Breast epithelium (tissue), 4 donors: ENCODE measurements around the gene MYO1F. TPM values are rescaled to one million over a fixed set of nuclear protein-coding genes. Genes with fewer than 3 reads are reported as not detected.
A peak's percentile ranks its signal among the peaks of the same experiment; 100 is the strongest.
"Not testable (repeated sequence)": the region's sequence is repeated elsewhere in the genome, so short reads cannot be mapped to it uniquely, and the experiment has no call there.

Source experiments
- DNase-seq, 2 donors: peaks; one replicate each; pipeline ENCODE4 v3.0.0-alpha.2; 2019; ENCODE audit warnings: low spot score in 2 of 2
- H3K27ac ChIP-seq, 2 donors: fragments of 200-600 bp; sonication (generic) in 1 of 2; one replicate each; pipeline ENCODE4 v1.5.1; 2016 to 2019; ENCODE audit warnings: mild to moderate bottlenecking in 1 of 2
- H3K27me3 ChIP-seq, 2 donors: fragments of 200-600 bp; sonication (generic) in 1 of 2; one replicate each; pipeline versions ENCODE4 v1.5.1 to v1.6.0; 2017 to 2019; ENCODE audit warnings: control low read depth in 1 of 2, mild to moderate bottlenecking in 1 of 2
- H3K36me3 ChIP-seq: fragments of 200-600 bp; one replicate; pipeline ENCODE4 v1.5.1; 2019
- H3K4me1 ChIP-seq, 2 donors: fragments of 200-600 bp; sonication (generic); one replicate each; pipeline ENCODE4 v1.5.1; 2016 to 2019; ENCODE audit warnings: control low read depth in 1 of 2
- H3K4me3 ChIP-seq, 3 donors: fragments of 200-600 bp; sonication (generic); 1 replicate in 2 of 3; 2 replicates in 1 of 3; pipeline ENCODE4 v1.5.1; 2016 to 2019; ENCODE audit warnings: mild to moderate bottlenecking in 3 of 3, moderate library complexity in 2 of 3
- H3K9me3 ChIP-seq, 2 donors: fragments of 200-600 bp; sonication (generic) in 1 of 2; one replicate each; pipeline ENCODE4 v1.5.1; 2016 to 2019; ENCODE audit warnings: control low read depth in 1 of 2
- POLR2A ChIP-seq: fragments of 450-650 bp; IDR thresholded peaks from one replicate; pipeline ENCODE4 v1.6.1; 2016; ENCODE audit warnings: antibody characterized with exemption, mild to moderate bottlenecking, moderate library complexity
- POLR2AphosphoS5 ChIP-seq, 3 donors: sonication (generic); formaldehyde crosslinking; IDR thresholded peaks; one replicate each; pipeline ENCODE4 v1.6.1; 2017; ENCODE audit warnings: antibody characterized with exemption in 3 of 3
- intact Hi-C: fragments of 100-400 bp; cut with DNase I; formaldehyde crosslinking; loops from one replicate; pipeline ENCODE4 v1.15.1; 2023; ENCODE audit warnings: low total_unique reads
- total RNA-seq, 3 donors: library from RNA; depleted of rRNA; stranded (reverse); fragments of >200 nt; gene quantifications; one replicate each; pipeline ENCODE4 v1.1.0, GENCODE V29; 2016
- TF ChIP-seq, protein P1 (sequence below), 3 donors: fragments of 450-650 bp; IDR thresholded peaks; one replicate each; pipeline ENCODE4 v1.5.1; 2016 to 2017; ENCODE audit warnings: antibody characterized with exemption in 3 of 3, mild to moderate bottlenecking in 3 of 3, moderate library complexity in 3 of 3

The MYO1F gene
- total RNA-seq, 3 donors from 2014 or later, result 8.5 to 31.0 (median 11.3) TPM

DNA sequence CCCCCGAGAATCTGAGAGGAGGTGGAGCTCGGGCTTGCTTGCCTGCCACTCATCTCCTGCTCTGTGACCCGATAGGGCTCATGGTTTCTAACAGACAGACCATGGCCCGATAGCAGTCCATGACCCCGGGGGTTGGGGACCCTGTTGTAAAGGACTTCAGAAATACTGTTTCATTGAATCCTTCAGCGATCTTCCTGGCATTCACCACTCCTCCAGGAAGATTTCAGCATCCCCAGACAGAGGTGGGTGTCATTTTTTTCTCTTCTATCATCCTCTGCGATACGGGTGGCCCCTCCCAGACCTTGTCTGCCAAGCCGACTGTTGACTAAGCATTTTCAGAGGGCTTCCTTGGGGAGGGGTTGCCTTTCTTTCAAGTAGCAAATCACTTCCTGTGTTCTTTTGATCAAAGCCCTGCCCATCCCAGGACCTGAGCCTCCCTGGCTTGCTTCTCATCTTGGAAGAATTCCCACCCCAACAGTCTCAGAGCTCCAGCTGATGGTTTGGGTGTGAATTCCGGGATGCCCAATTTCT is 1.7 kb downstream of the MYO1F start:
- intact Hi-C loops, result no loop called here
- no peak for DNase-seq
- Histone ChIP-seq H3K9me3 (no peaks in the 10 kb centered on the region), H3K4me3 (peak overlapping the region in 2 of 3 donors; percentile 40), H3K27ac (no peak overlapping the region), H3K36me3 (no peaks in the 10 kb centered on the region), H3K27me3 (peaks cover 0 to 10% of the 10 kb centered on the region in 2 donors), H3K4me1 (no peaks in the 10 kb centered on the region)
- no peak for TF ChIP-seq POLR2A
- TF ChIP-seq POLR2AphosphoS5 (IDR thresholded peaks at IDR 0.05), result no peak
- TF ChIP-seq, protein P1, sequence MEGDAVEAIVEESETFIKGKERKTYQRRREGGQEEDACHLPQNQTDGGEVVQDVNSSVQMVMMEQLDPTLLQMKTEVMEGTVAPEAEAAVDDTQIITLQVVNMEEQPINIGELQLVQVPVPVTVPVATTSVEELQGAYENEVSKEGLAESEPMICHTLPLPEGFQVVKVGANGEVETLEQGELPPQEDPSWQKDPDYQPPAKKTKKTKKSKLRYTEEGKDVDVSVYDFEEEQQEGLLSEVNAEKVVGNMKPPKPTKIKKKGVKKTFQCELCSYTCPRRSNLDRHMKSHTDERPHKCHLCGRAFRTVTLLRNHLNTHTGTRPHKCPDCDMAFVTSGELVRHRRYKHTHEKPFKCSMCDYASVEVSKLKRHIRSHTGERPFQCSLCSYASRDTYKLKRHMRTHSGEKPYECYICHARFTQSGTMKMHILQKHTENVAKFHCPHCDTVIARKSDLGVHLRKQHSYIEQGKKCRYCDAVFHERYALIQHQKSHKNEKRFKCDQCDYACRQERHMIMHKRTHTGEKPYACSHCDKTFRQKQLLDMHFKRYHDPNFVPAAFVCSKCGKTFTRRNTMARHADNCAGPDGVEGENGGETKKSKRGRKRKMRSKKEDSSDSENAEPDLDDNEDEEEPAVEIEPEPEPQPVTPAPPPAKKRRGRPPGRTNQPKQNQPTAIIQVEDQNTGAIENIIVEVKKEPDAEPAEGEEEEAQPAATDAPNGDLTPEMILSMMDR (IDR thresholded peaks at IDR 0.05), result no peak

DNA sequence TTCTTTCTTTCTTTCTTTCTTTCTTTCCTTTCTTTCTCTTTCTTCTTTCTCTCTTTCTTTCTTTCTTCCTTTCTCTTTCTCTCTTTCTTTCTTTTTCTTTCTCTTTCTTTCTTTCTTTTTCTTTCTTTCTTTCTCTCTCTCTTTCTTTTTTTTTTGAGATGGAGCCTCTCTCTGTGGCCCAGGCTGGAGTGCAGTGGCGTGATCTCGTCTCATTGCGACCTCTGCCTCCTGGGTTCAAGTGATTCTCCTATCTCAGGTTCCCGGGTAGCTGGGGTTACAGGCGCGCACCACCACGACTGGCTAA is 2.7 kb downstream of the MYO1F start:
- H3K36me3 ChIP-seq, intact Hi-C loops, H3K4me1 ChIP-seq, H3K4me3 ChIP-seq, H3K9me3 ChIP-seq, DNase-seq, H3K27me3 ChIP-seq, H3K27ac ChIP-seq: not testable (repeated sequence)

DNA sequence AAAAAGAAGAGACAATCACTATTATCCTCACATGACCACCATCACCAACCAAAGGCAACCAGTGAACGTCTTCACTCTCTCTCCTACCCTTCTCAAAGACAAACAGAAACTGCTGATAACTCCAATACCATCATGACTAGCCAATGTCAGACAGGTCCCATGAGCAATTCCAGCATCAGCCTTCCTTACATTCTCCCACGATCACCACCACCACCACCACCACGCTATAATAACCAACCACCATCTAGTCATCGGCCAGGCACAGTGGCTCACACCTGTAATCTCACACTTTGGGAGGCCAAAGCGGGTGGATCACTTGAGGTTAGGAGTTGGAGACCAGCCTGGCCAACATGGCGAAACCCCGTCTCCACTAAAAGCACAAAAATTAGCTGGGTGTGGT is 3.9 kb downstream of the MYO1F start:
- peaks cover 0 to 6% of the 10 kb centered on the region in 2 donors for H3K27me3 ChIP-seq
- intact Hi-C loops, result no loop called here
- DNase-seq, result no peak
- no peak overlapping the region for H3K27ac ChIP-seq
- TF ChIP-seq POLR2A, result no peak
- TF ChIP-seq, protein P1 (IDR thresholded peaks at IDR 0.05), result no peak
- no peak for TF ChIP-seq POLR2AphosphoS5 (IDR thresholded peaks at IDR 0.05)
- no peaks in the 10 kb centered on the region for H3K36me3 ChIP-seq
- no peaks in the 10 kb centered on the region for H3K9me3 ChIP-seq
- no peaks in the 10 kb centered on the region for H3K4me1 ChIP-seq
- no peak overlapping the region for H3K4me3 ChIP-seq

DNA sequence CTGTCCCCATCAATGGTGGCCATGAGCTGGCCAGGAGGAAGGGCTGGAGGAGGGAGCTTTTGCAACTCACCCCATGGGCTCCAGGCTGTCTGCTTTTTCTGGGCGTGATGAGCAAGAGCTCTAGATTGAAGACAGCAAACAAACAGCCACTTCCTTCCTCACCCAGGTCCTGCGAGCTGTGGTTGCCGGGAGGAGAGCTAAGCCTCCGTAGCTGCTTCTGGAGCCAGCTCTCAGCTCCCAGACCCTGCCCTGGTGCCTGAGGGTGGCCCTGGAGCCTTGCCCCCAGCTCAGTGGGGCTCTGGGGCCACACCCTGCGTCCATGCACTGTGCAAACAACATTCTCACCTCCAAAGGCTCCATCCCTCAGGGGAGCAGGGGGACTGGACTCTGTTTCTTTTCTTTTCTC is 6.2 kb downstream of the MYO1F start:
- Histone ChIP-seq H3K9me3 (no peaks in the 10 kb centered on the region), H3K4me3 (no peak overlapping the region), H3K27me3 (no peaks in the 10 kb centered on the region), H3K4me1 (no peaks in the 10 kb centered on the region), H3K36me3 (no peaks in the 10 kb centered on the region), H3K27ac (no peak overlapping the region)
- TF ChIP-seq, protein P1 (IDR thresholded peaks at IDR 0.05), result no peak
- TF ChIP-seq POLR2AphosphoS5 (IDR thresholded peaks at IDR 0.05), result no peak
- TF ChIP-seq POLR2A, result no peak
- DNase-seq, result no peak
- intact Hi-C loops, result no loop called here

DNA sequence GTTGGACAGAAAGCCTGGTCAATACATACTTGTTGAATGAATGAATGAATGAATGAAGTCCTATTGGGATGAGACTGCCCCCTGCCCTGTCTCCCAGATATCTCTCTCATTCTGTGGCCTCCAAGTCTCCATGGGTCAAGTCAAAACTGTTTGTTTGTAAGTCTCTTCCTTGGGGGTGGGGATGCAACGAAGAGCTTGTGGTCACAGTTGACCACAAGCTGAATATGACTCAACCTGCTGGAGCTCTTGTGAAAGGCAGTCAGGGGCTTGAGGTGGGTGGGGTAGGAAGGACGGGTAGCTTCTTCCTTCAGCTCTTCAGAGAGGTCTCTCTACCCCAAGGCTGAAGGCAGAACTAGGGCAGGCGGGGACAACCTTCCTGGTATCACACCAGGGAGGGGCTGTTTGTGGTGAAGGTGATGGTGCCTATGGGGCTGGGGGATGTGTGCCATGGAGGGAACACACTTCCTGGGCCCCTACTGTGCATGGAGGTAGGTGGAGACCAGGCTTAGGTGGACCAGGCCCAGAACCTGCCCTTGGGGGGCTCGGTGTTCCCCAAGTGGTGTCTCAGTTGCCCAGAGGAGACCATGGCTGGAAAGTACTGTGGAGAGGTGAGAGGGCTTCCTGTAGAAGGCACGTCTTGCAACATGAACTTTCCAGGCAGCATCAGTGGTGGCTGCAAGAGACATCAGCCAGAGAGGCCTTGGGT is 8.0 kb downstream of the MYO1F start:
- intact Hi-C loops, result no loop called here
- no peaks in the 10 kb centered on the region for H3K4me1 ChIP-seq

More for the DNA sequence above, 8.0 kb downstream of the MYO1F start:
- no peak overlapping the region for H3K4me3 ChIP-seq
- no peaks in the 10 kb centered on the region for H3K36me3 ChIP-seq
- no peaks in the 10 kb centered on the region for H3K27me3 ChIP-seq
- no peaks in the 10 kb centered on the region for H3K9me3 ChIP-seq
- H3K27ac ChIP-seq, result no peak overlapping the region
- no peak for TF ChIP-seq POLR2AphosphoS5 (IDR thresholded peaks at IDR 0.05)
- TF ChIP-seq, protein P1 (IDR thresholded peaks at IDR 0.05), result no peak
- TF ChIP-seq POLR2A, result no peak
- DNase-seq, result no peak
